Dermis microvascular lymphatic vessel endothelial cell (primary cell): Measurements from ENCODE around the gene SELENOH. TPM values are rescaled to one million over a fixed set of nuclear protein-coding genes. Genes with fewer than 3 reads are reported as not detected.
A peak's percentile ranks its signal among the peaks of the same experiment; 100 is the strongest.

Experiments
- DNase-seq, 2 donors: peaks; one replicate each; pipeline versions ENCODE4 v3.0.0 to v3.0.0-alpha.2; 2010; ENCODE audit warnings: low read depth in 2 of 2
- total RNA-seq: library from RNA; depleted of rRNA; stranded (reverse); fragments of >200 nt; gene quantifications from 2 replicates; pipeline ENCODE4 v1.2.1, GENCODE V29; 2014

Gene SELENOH
- total RNA-seq, 1 donor from 2014 or later = 83.8 TPM

DNA sequence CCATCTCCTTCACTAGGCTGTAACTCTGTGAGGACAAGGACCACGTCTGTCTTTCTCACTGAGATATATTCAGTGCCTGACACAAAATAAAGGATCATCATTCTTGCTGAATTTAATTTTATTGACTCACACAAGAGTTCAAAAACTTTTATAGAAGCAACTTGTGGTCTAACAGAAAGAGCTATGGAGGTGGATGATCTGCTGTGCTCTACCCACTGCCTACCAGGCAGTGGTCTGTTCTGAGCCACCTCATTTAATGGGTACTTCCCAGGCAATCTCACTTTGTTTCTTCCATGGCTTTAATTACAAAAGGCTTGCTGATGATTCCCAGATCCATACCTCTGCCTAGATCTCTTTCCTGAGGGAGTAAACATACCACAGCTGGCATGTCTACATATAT, 5.6 kb downstream of the SELENOH start:
- DNase-seq = no peak

- no peak for DNase-seq
These were observed 9.9 kb downstream of the SELENOH start for GRCh38 chr11:57751176-57751575.

DNA sequence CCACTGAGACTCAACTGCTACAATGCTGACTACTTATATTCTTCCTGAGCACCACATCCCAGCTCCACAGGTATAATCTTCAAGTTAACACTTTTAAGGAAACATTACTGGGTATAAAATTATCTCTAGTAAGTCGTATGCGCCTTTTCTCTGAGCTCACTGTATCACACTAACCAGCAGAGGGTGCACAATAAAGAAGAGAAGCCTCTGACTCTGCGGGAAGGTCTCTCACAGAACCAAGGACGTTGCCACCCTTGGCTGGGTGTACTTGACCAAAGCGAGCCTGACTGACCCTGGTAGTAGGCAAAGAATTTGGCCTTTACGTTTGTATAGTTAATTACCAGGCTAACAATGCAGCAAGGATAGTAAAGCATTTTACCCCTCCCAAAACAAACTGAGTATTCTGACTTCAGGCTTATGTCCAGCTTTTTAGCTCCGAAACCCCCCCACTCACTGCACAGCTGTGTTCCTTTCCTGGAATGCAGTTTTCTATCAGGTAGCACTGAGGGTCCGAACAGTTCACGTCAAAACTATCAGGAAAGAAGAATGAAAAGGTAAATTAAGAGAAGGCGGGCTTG, 10.5 kb downstream of the SELENOH start, which contains the start of gene BTBD18:
TSS of gene BTBD18 (minus strand) at position 144 of the 578 bp plus-strand sequence. CDS start 631 bp downstream, outside the sequence.
- DNase-seq = peak; percentile 36 to 74

DNA sequence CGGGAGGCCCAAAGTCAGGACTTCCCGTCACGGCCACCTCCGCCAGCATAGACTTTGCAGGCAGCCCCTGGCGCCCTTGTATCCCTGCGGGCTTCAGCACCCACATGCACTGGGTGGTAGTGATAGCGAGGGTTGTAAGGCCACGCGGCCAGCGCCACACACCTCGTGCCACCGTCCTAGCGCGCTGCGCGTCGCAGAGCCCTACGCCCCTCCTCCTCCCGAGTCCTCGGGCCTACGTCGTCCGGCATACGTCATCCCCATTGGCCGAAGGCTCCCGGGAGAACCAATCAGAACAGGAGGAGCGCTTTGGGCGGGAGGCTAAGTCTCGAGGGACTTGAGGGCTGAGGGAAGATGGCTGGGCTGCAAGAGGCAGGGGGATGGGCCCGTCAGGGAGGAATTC, 11.7 kb downstream of the SELENOH start:
- DNase-seq = no peak

GRCh38 chr11:57758174-57758573, 16.9 kb downstream of the SELENOH start:
- no peak for DNase-seq

DNA sequence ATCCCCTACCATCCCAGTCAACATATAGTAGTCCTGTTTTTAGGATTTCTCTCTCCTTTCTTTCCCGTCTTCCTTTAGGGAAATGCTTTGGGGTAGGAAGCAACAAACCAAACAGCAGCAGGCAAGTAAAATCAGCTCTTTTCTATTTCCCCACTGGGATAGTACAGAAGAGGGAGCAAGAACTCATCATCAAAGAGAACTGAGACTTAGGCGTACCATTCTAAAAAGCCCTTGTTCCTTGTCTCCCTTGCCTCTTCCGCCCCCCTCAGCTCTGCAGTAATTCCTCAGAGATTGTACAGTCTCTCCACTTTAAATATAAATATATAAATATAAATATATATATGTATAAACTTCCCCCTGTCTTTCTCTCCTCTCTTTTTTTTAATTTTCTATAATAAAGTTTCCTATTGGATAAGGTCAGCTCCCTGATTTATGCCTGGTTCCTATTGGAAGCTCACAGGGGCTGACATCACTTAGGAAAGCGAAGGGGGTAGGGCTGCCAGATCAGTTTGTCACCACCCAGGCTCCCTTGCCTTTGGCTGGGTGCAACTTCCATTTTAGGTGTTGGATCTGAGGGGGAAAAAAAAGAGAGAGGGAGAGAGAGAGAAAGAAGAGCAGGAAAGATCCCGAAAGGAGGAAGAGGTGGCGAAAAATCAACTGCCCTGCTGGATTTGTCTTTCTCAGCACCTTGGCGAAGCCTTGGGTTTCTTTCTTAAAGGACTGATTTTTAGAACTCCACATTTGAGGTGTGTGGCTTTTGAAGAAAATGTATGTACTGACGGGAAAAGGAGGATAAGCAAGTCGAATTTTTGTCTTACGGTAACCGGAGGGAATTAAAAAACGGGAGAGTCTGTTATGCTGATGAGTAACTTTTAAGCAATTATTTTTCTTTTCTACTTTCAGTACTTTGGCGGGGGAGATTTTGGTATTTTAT, 20.3 kb downstream of the SELENOH start, which contains the start of gene CTNND1:
TSS of gene CTNND1 (plus strand) at position 502 of the 934 bp plus-strand sequence. CDS start 29,677 bp downstream, outside the sequence.
- peak; percentile 97 to 98 for DNase-seq

DNA sequence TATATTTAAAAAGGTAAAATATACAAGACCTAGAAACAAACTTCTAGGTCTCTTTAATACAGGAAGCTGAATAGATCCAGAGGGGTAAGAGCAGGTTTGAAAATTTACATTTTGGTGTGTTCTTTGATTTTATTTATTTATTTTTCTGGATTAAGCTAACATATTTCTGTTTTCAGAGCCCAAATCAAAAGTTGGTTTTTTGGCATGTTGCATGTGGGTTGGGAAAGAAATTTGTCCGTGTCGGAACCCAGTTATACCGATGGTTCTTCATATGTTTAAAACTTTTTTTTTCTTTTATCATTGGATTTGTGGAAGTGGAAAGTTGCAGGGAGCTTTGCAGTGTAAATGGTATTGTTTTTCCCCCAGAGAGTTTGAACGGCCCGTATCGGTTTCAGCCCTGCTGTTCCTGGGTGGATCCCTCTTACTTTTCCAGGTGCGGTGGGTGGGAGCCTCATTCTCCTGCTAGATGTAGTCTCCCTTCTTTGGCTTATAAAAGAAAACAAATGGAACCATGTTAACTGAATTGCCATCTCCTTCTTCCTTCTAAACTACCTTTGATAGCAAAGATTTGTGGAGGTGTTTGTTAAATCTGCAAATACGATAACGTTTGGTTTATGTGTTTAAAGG, 21.1 kb downstream of the SELENOH start:
- DNase-seq = no peak

- DNase-seq = peak in 1 of 2 donors; percentile 62
These were observed 22.3 kb downstream of the SELENOH start for GRCh38 chr11:57763568-57763967.

DNA sequence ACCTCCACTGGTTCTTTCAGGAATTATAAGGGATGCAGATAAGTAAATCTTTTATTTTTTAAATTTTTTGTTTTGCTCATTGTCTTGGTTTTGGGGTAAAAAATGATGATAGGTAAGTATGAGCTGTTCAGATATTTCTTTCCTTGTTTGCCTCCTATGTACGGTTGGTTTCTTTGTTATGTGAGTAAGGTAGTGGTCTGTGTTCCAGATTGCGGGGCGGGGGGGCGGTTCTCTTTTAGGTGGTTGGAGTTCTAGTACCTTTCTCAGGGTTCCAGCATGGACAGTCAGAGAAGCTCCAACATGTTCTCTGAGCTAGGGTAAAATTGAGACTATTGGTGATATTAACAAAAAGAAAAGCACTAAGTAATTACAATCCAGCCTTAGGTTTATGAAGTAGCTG, 22.7 kb downstream of the SELENOH start:
- no peak for DNase-seq

DNA sequence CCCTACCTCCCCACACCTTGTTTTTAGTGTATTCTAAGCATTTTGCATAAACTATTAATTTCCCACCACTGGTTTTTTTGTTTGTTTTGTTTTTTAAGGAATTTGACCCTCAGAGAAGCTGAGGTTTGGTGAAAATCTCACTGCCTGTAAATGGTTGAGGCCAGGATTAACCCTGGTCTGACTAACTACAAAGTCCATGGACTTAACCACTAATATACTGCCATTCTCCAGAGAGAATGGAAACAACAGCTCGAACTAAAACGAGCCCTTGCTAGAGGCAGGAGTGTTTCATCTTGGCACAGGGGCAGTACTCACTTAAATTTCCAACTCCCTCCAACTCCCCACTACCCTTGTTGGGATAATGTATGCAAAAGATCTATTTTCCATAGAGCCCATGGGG, 23.3 kb downstream of the SELENOH start:
- DNase-seq = no peak

- no peak for DNase-seq
These were observed 23.7 kb downstream of the SELENOH start for GRCh38 chr11:57764972-57765371.

- no peak for DNase-seq
These were observed 29.5 kb downstream of the SELENOH start for GRCh38 chr11:57770793-57771192.

DNA sequence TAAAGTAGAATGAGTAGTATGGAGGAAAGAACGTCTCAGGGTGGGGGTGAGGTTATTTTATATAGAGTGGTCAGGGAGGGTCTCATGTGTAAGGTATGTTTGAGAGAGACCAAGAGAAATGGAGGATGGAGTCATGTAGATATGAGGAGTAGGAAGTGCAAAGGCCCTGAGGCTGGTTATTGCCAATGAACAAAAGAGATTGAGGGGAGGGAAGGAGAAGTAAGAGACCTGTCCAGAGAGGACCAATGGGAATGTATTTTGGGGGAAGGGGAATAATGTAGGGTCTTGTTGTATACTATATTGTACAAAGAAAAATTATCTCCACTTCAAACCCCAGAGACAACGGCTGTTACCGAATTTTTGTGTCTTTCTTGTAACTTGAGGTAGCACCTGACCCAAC, 30.1 kb downstream of the SELENOH start:
- no peak for DNase-seq

DNA sequence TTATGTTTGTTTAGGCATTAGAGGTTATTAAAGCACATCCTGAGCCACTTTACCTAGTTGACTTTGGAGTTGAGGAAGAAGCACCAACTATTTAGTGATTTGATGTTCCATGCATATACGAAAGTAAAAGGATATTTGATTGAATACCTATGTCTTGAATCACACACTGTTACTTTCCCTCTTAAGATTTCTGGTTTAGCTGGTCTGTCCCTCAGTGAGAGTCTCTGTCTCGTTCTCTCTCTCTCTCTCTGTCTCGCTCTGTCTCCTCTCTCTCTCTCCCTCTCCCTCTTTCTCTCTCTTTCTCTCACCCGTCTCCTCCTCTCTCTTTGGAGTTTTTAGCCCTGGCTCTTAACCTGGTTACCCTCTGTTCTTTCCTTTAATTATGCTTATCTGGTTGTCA, 31.3 kb downstream of the SELENOH start:
- no peak for DNase-seq

GRCh38 chr11:57773026-57773598, 31.8 kb downstream of the SELENOH start:
- no peak for DNase-seq

GRCh38 chr11:57775491-57775890, 34.2 kb downstream of the SELENOH start:
- DNase-seq = peak in 1 of 2 donors; percentile 69

GRCh38 chr11:57776031-57776521, 34.8 kb downstream of the SELENOH start:
- DNase-seq = peak in 1 of 2 donors; percentile 78

DNA sequence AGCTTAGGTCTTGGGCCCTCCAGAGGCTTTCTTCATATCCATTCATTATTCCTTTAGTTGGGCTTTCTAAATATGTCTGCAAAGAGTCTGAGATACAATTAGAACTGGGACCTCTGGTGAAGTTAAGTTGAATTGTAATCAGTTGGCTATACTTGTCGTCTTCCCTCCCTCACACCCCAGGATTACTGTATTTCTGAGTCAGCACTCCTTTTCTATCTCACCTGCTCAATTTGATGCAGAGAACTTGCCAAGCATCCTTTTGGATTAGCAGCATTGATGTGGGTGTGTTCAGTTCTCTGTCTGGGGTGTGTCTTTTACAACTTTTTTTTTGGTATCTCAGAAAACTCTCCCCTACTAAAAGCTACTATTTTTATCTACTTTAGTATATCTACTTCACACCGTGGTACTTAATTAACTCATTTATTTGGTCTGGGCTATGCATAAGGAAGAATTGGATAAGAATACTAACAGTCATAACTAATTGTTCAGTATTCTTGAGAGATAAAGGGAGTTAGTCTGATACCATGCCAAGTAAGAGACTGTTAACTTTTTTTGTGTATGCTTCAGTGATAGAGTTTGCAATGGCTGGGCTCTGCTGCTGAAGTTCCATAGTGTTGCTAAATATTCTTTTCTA, 35.4 kb downstream of the SELENOH start:
- DNase-seq = no peak

DNA sequence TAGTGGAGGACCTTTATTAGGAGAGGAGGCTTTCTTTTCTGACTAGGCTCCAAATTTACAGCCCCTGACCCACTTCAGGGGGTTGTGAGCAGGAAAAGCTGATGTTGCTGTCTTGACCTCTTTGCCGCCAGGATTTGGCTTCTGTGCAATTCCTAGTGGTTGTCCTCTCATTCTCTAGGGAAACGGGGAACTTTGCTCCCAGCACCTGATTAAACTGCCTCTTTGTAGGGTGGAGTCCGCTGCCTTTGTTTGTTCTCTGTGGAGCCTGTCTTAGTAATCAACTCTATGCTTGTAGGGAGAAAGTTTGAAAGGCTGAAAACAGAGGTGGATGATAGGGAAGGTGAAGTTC, 36.7 kb downstream of the SELENOH start:
- peak; percentile 56 to 86 for DNase-seq

DNA sequence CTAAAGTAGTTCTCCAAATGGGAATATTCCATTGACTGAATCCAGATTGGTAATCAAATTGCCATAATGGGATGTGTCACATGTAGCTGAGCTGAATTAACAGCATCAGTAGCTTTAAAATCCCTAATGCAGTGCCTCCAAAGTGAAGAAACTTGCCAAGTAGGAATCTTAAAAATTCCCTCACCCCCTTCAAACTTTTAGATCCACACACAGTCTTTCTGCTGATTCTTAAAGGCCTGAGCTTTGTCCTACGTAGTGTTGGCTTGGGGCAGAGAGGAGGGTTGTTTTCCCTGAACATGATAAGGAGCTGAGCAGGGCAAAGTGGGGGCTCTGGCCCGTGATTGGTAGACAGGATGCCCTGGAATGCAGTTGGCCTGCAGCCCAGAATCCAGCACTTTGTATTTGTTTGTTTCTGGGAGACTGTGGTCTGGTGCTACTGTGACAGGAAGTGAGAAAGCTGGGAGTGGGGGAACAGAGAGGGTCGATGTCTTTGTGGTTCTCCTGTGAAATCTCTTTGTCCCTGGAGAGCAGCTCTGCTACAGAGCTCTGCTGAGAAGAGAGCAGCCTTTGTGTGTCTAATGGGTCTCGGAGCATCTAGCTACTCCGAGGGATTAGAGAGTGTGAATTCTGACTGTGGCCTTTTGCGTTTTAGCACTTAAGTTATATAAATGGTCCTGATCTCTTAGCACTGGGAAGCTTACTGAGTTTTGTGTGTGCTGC, 37.2 kb downstream of the SELENOH start:
- peak; percentile 95 to 99 for DNase-seq

- peak; percentile 40 to 74 for DNase-seq
These were observed 38.0 kb downstream of the SELENOH start for GRCh38 chr11:57779276-57779675.
